Smooth muscle cell (in vitro differentiated cells): ENCODE measurements around the gene SCUBE1. TPM values are rescaled to one million over a fixed set of nuclear protein-coding genes. Genes with fewer than 3 reads are reported as not detected.
A peak's percentile ranks its signal among the peaks of the same experiment; 100 is the strongest.

ENCODE experiments used
- DNase-seq: peaks from one replicate; lab custom pipeline; 2025; ENCODE audit not compliant: unreplicated experiment; lab: John Stamatoyannopoulos, UW
- H2AFZ ChIP-seq: fragments of 200-600 bp; sonication (generic); 2 replicates; pipeline ENCODE4 v1.6.0; 2016; ENCODE audit warnings: antibody characterized with exemption, low read depth, mild to moderate bottlenecking
- H3F3A ChIP-seq: fragments of 200-600 bp; sonication (generic); 2 replicates; pipeline ENCODE4 v1.6.0; 2017; ENCODE audit warnings: antibody characterized with exemption, low read depth
- H3K27ac ChIP-seq: fragments of 200-600 bp; sonication (generic); 2 replicates; pipeline ENCODE4 v1.5.1; 2016; ENCODE audit warnings: low read depth, mild to moderate bottlenecking
- H3K27me3 ChIP-seq: fragments of 200-600 bp; sonication (generic); 2 replicates; pipeline ENCODE4 v1.6.1; 2016; ENCODE audit warnings: low read depth, mild to moderate bottlenecking
- H3K36me3 ChIP-seq: fragments of 200-600 bp; sonication (generic); 2 replicates; pipeline ENCODE4 v1.5.1; 2016; ENCODE audit warnings: low read depth
- H3K4me1 ChIP-seq: fragments of 200-600 bp; sonication (generic); 2 replicates; pipeline ENCODE4 v1.5.1; 2016; ENCODE audit warnings: low read depth
- H3K4me2 ChIP-seq: fragments of 200-600 bp; sonication (generic); 2 replicates; pipeline ENCODE4 v1.6.0; 2016; ENCODE audit warnings: mild to moderate bottlenecking
- H3K4me3 ChIP-seq: fragments of 200-600 bp; sonication (generic); 2 replicates; pipeline ENCODE4 v1.5.1; 2016; ENCODE audit warnings: mild to moderate bottlenecking
- H3K79me2 ChIP-seq: fragments of 200-600 bp; sonication (generic); 2 replicates; pipeline ENCODE4 v1.6.0; 2016; ENCODE audit warnings: low read depth, mild to moderate bottlenecking
- H3K9ac ChIP-seq: fragments of 200-600 bp; sonication (generic); 2 replicates; pipeline ENCODE4 v1.6.0; 2016; ENCODE audit warnings: low read depth
- H3K9me3 ChIP-seq: fragments of 200-600 bp; sonication (generic); replicated peaks from 2 replicates; pipeline ENCODE4 v1.5.1; 2016; ENCODE audit warnings: low read depth
- H4K20me1 ChIP-seq: fragments of 200-600 bp; sonication (generic); 2 replicates; pipeline ENCODE4 v1.6.0; 2016; ENCODE audit warnings: low read depth
- WGBS: methylation state at CpG from one replicate; pipeline ENCODE4 v1.1.7; 2016; ENCODE audit warnings: low lambda C conversion rate; 5-methylcytosine and 5-hydroxymethylcytosine counted together
- polyA plus RNA-seq: library from polyadenylated mRNA; unstranded; fragments of >200 nt; fragmentation: Nextera tagmentation; extraction: Ambion mirVana; gene quantifications from 2 replicates; pipeline ENCODE4 v1.2.1, GENCODE V29; 2016
- total RNA-seq: library from RNA; depleted of rRNA; stranded (reverse); fragments of >200 nt; gene quantifications from 2 replicates; pipeline ENCODE4 v1.2.3, GENCODE V29; 2014
- TF ChIP-seq, protein P1 (sequence below): fragments of 200-600 bp; sonication (generic); IDR thresholded peaks from 2 replicates; pipeline ENCODE4 v1.5.1; 2017; ENCODE audit warnings: borderline replicate concordance, mild to moderate bottlenecking, antibody characterized with exemption; ENCODE audit not compliant: insufficient read depth, poor library complexity, severe bottlenecking

SCUBE1 gene
- total and polyA plus RNA-seq, 2 experiments from 2014 or later, result 13.4 to 16.3 TPM

DNA sequence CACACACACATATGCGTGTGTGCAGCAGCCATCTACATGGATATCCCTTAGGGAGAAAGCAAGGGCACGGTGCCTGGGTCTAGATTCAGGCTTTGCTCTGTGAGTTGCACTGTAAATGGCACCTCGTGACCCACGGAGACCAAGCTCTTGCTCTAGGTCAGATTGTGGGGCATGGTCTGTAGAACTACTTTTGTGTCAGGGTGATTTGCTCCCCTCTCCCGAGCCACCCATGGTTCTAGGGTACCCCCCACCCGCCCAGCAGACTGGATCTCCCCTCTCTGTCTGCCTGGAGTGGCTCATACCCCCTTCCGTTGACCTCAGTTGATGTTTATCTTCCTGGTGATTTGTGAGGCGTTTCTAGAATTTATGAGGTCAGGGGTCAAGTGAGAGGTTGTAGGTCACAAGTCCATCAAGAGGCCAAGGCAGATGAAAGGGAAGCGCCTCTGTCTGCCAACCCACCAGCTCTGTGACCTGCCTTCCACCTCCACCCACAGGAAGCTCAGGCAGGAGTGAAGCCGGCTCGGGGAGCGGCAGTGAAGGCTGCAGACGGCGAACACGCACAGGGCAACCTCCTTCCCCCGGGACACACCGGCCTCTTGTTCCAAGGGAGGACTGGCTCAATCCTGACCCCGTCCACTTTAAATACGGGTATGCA is 80.1 kb downstream of the SCUBE1 start:
- no peak for DNase-seq
- TF ChIP-seq, protein P1, sequence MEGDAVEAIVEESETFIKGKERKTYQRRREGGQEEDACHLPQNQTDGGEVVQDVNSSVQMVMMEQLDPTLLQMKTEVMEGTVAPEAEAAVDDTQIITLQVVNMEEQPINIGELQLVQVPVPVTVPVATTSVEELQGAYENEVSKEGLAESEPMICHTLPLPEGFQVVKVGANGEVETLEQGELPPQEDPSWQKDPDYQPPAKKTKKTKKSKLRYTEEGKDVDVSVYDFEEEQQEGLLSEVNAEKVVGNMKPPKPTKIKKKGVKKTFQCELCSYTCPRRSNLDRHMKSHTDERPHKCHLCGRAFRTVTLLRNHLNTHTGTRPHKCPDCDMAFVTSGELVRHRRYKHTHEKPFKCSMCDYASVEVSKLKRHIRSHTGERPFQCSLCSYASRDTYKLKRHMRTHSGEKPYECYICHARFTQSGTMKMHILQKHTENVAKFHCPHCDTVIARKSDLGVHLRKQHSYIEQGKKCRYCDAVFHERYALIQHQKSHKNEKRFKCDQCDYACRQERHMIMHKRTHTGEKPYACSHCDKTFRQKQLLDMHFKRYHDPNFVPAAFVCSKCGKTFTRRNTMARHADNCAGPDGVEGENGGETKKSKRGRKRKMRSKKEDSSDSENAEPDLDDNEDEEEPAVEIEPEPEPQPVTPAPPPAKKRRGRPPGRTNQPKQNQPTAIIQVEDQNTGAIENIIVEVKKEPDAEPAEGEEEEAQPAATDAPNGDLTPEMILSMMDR, result no peak
- Histone ChIP-seq H2AFZ (no peak overlapping the region), H3F3A (no peaks in the 10 kb centered on the region), H4K20me1 (no peaks in the 10 kb centered on the region), H3K36me3 (no peaks in the 10 kb centered on the region), H3K4me1 (no peaks in the 10 kb centered on the region), H3K9ac (peak overlapping the region; percentile 46), H3K27me3 (no peaks in the 10 kb centered on the region), H3K9me3 (no peaks in the 10 kb centered on the region), H3K27ac (peak overlapping the region; percentile 84), H3K4me2 (peak overlapping the region; percentile 78), H3K79me2 (no peaks in the 10 kb centered on the region), H3K4me3 (no peak overlapping the region)
- 72% methylated on average over 19 of the region's 19 CpGs for WGBS

DNA sequence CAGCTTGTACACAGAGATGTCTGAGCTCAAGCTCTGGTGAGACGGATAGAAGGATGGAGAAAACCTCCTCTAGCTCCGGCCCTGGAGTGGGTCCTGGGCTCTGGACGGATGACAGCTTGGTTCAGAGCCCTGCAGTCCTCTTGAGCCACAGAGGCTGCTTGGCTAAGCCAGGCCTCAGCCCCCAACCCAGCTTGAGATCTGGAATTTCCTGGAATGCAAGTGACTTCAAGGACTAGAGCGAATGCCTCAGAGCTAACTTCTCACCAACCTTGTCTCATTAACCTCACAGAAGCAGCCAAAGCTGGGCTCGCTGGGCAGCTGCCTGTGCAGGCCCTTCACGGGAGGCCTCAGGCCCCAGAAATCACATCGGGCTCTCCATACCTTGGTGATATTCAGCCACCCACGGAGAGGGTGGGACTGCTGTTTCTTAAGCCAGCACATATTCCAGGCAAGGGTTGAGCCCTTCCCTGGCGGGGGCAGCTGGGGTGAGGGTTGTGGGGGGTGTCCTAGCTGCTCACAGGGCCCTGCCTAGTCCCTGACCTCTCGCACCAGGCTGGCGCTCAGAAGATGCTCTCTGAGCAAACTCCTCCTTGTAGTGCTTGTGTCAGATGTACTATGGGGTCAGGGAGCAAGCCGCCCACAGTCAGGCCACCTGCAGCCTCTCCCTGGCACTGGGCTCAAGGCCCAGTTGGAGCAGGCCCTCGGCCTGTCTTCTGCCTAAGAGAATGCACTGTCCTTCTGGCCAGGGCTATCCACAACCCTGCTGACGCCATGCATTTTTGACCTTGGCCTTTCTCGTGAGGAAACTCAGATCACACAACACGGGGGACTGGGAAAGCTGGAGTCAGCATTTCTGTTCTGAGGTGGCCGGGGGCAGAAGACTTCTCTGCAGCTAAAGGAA is 82.6 kb downstream of the SCUBE1 start:
- WGBS, result 67% methylated on average over 17 of the region's 17 CpGs
- Histone ChIP-seq H3K9ac (no peak overlapping the region), H3K27ac (peak overlapping the region; percentile 0), H3K79me2 (no peaks in the 10 kb centered on the region), H3K36me3 (no peaks in the 10 kb centered on the region), H3K4me2 (no peak overlapping the region), H3K4me1 (no peaks in the 10 kb centered on the region), H3K4me3 (no peak overlapping the region), H2AFZ (no peak overlapping the region), H3F3A (no peaks in the 10 kb centered on the region), H3K9me3 (no peaks in the 10 kb centered on the region), H3K27me3 (no peaks in the 10 kb centered on the region), H4K20me1 (no peaks in the 10 kb centered on the region)
- TF ChIP-seq, protein P1, result no peak
- DNase-seq, result no peak

DNA sequence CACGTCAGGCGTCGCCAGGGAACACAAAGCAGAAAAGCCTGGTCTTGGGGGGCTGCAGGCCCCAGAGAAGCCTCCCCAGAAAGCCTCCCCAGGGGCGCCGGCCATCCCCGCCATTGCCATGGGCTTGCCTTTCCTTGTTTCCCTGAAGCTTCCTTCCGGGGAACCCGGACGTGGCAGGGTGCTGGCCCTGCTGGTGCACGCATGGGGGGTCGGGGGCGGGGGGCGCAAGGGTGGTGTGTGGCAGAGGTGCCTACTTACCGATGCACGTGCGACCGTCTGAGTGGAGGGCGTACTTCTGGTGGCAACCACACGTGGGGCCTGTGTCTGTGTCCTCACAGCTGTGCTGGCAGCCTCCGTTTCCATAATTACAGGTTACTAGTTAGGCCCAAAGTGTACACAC is 85.2 kb downstream of the SCUBE1 start:
- Histone ChIP-seq H2AFZ (no peak overlapping the region), H3K4me2 (no peak overlapping the region), H3K27ac (no peak overlapping the region), H3K4me3 (no peak overlapping the region), H3K4me1 (no peaks in the 10 kb centered on the region), H4K20me1 (no peaks in the 10 kb centered on the region), H3K36me3 (no peaks in the 10 kb centered on the region), H3F3A (no peaks in the 10 kb centered on the region), H3K9me3 (no peaks in the 10 kb centered on the region), H3K27me3 (no peaks in the 10 kb centered on the region), H3K9ac (no peak overlapping the region), H3K79me2 (no peaks in the 10 kb centered on the region)
- DNase-seq, result no peak
- WGBS, result 94% methylated on average over 20 of the region's 20 CpGs
- TF ChIP-seq, protein P1, result no peak
